Measurements from ENCODE around the gene COL4A2. TPM values are rescaled to one million over a fixed set of nuclear protein-coding genes. Genes with fewer than 3 reads are reported as not detected.

The COL4A2 gene
- total RNA-seq, 6 experiments from 2014 or later = 8.4 to 65.8 (median 42.5) TPM

GRCh38 chr13:110294146-110294545 lies 12.9 kb upstream of the COL4A2 start:
- Histone ChIP-seq H3K9me3 (no peaks in the 10 kb centered on the region), H3K4me1 (no peaks in the 10 kb centered on the region), H3K4me3 (no peak overlapping the region), H3K27ac (no peak overlapping the region), H3K27me3 (no peaks in the 10 kb centered on the region), H3K36me3 (no peaks in the 10 kb centered on the region)
- WGBS (ENCODE audit: insufficient coverage, low coverage, low lambda C conversion rate, missing lambda C conversion rate) = 80% methylated on average over 1 of the region's 3 CpGs
- intact Hi-C loops (cut with DNase I) = no loop called here
- DNase-seq (no peak), ATAC-seq (no peak)
- no peak for TF ChIP-seq CTCF (IDR thresholded peaks at IDR 0.05)
- no peak for TF ChIP-seq POLR2A (IDR thresholded peaks at IDR 0.05)

GRCh38 chr13:110294622-110295021 lies 12.5 kb upstream of the COL4A2 start:
- Histone ChIP-seq H3K27ac (no peak overlapping the region), H3K36me3 (no peaks in the 10 kb centered on the region), H3K9me3 (no peaks in the 10 kb centered on the region), H3K27me3 (no peaks in the 10 kb centered on the region), H3K4me3 (no peak overlapping the region), H3K4me1 (no peaks in the 10 kb centered on the region)
- no peak for DNase-seq
- intact Hi-C loops (cut with DNase I) = no loop called here
- TF ChIP-seq CTCF (IDR thresholded peaks at IDR 0.05) (no peak), POLR2A (IDR thresholded peaks at IDR 0.05) (no peak)
- ATAC-seq = no peak

- no peak for DNase-seq
- Histone ChIP-seq H3K4me1 (no peaks in the 10 kb centered on the region), H3K27me3 (no peaks in the 10 kb centered on the region), H3K27ac (no peak overlapping the region), H3K4me3 (no peak overlapping the region), H3K36me3 (no peaks in the 10 kb centered on the region), H3K9me3 (no peaks in the 10 kb centered on the region)
- TF ChIP-seq CTCF (IDR thresholded peaks at IDR 0.05) (no peak), POLR2A (IDR thresholded peaks at IDR 0.05) (no peak)
- intact Hi-C loops (cut with DNase I) = no loop called here
- ATAC-seq = no peak
- 40% methylated on average over 6 of the region's 6 CpGs for WGBS (ENCODE audit: insufficient coverage, low coverage, low lambda C conversion rate, missing lambda C conversion rate)
These were observed 10.1 kb upstream of the COL4A2 start for GRCh38 chr13:110297011-110297410.

GRCh38 chr13:110297766-110298504 lies 9.1 kb upstream of the COL4A2 start:
- Histone ChIP-seq H3K4me3 (no peak overlapping the region), H3K4me1 (no peaks in the 10 kb centered on the region), H3K36me3 (no peaks in the 10 kb centered on the region), H3K9me3 (no peaks in the 10 kb centered on the region), H3K27ac (peak overlapping the region in 2 of 3 donors; percentile 43 to 54), H3K27me3 (no peaks in the 10 kb centered on the region)
- TF ChIP-seq CTCF (IDR thresholded peaks at IDR 0.05) = no peak
- TF ChIP-seq POLR2A (IDR thresholded peaks at IDR 0.05) = no peak
- intact Hi-C loops (cut with DNase I) = no loop called here
- ATAC-seq (no peak), DNase-seq (no peak)
- WGBS (ENCODE audit: insufficient coverage, low coverage, low lambda C conversion rate, missing lambda C conversion rate) = 37% methylated on average over 12 of the region's 12 CpGs

Measured in right lobe of liver (tissue), 6 donors.